SK-N-SH (cell line): Measurements from ENCODE around the gene EFCC1. TPM values are rescaled to one million over a fixed set of nuclear protein-coding genes. Genes with fewer than 3 reads are reported as not detected.

Source experiments
- CTCF ChIA-PET: fragments of 300-600, 350-600 bp; formaldehyde crosslinking; extraction: SDS; loops from one replicate; lab custom pipeline; 2021; lab: Yijun Ruan, JAX
- POLR2A ChIA-PET: fragments of 350-600 bp; sonication (Branson Sonifier 250); formaldehyde crosslinking; extraction: SDS; loops from one replicate; lab custom pipeline; 2020; ENCODE audit warnings: antibody characterized with exemption, inconsistent platforms; lab: Yijun Ruan, JAX
- DNase-seq: peaks from one replicate; pipeline ENCODE4 v3.0.0; 2012
- H2AFZ ChIP-seq: fragments of 200-600 bp; sonication (generic); 2 replicates; pipeline ENCODE4 v1.8.1; 2016; ENCODE audit warnings: antibody characterized with exemption, mild to moderate bottlenecking, low read depth
- H3F3A ChIP-seq: fragments of 200-600 bp; sonication (generic); replicated peaks from 2 replicates; pipeline ENCODE3; 2016; ENCODE audit warnings: antibody characterized with exemption, mild to moderate bottlenecking; ENCODE audit not compliant: insufficient read depth
- H3K27ac ChIP-seq, 2 experiments: fragments of 200-500 bp in 1 of 2; fragments of 200-600 bp in 1 of 2; sonication (Bioruptor generic) in 1 of 2; sonication (generic), shearing (Covaris generic) in 1 of 2; 2 replicates each; pipeline versions ENCODE4 v1.5.1 to v1.6.1; 2014 to 2016; ENCODE audit warnings: low read depth in 2 of 2, inconsistent platforms in 1 of 2, low read length in 1 of 2, mild to moderate bottlenecking in 1 of 2, mixed read lengths in 1 of 2
- H3K27me3 ChIP-seq: fragments of 200-600 bp; sonication (generic), shearing (Covaris generic); 2 replicates; pipeline ENCODE4 v1.6.1; 2016; ENCODE audit warnings: mixed run types; ENCODE audit not compliant: insufficient read depth
- H3K36me3 ChIP-seq, 2 experiments: fragments of 200-500 bp in 1 of 2; fragments of 200-600 bp in 1 of 2; sonication (Bioruptor generic) in 1 of 2; sonication (generic) in 1 of 2; replicated peaks in 1 of 2; 2 replicates each; pipeline versions ENCODE3 to v1.5.1; 2014 to 2016; ENCODE audit warnings: low read length in 1 of 2, mild to moderate bottlenecking in 1 of 2; ENCODE audit not compliant: insufficient read depth in 2 of 2, control insufficient read depth in 1 of 2
- H3K4me1 ChIP-seq, 2 experiments: fragments of 200-500 bp in 1 of 2; fragments of 200-600 bp in 1 of 2; sonication (Bioruptor generic) in 1 of 2; sonication (generic), shearing (Covaris generic) in 1 of 2; 2 replicates each; pipeline versions ENCODE4 v1.5.1 to v1.6.1; 2014 to 2016; ENCODE audit warnings: low read depth in 1 of 2, low read length in 1 of 2, mixed run types in 1 of 2; ENCODE audit not compliant: insufficient read depth in 2 of 2, control insufficient read depth in 1 of 2
- H3K4me2 ChIP-seq: fragments of 200-600 bp; sonication (generic), shearing (Covaris generic); 2 replicates; pipeline ENCODE4 v1.6.1; 2017; ENCODE audit warnings: mixed run types
- H3K4me3 ChIP-seq, 2 experiments: fragments of 200-500 bp in 1 of 2; fragments of 200-600 bp in 1 of 2; sonication (Bioruptor generic) in 1 of 2; sonication (generic), shearing (Covaris generic) in 1 of 2; 2 replicates each; pipeline versions ENCODE4 v1.5.1 to v1.8.1; 2014 to 2016; ENCODE audit warnings: low read depth in 2 of 2, inconsistent platforms in 1 of 2, low read length in 1 of 2, mild to moderate bottlenecking in 1 of 2, mixed read lengths in 1 of 2, moderate library complexity in 1 of 2
- H3K79me2 ChIP-seq: fragments of 200-600 bp; sonication (generic); 2 replicates; pipeline ENCODE4 v1.8.1; 2017; ENCODE audit warnings: mild to moderate bottlenecking; ENCODE audit not compliant: insufficient read depth
- H3K9ac ChIP-seq: fragments of 200-600 bp; sonication (generic); 2 replicates; pipeline ENCODE4 v1.6.1; 2017; ENCODE audit warnings: mixed run types
- H3K9me2 ChIP-seq: fragments of 200-600 bp; sonication (generic); 2 replicates; pipeline ENCODE4 v1.6.1; 2017; ENCODE audit warnings: mixed run types
- H3K9me3 ChIP-seq: fragments of 200-600 bp; sonication (generic); 2 replicates; pipeline ENCODE4 v1.6.1; 2017; ENCODE audit warnings: mixed run types, mild to moderate bottlenecking, moderate library complexity
- H4K20me1 ChIP-seq: fragments of 200-600 bp; sonication (generic); 2 replicates; pipeline ENCODE4 v1.6.1; 2017; ENCODE audit warnings: mild to moderate bottlenecking, mixed run types; ENCODE audit not compliant: insufficient read depth
- GABPA ChIP-seq: IDR thresholded peaks from 2 replicates; pipeline ENCODE4 v1.4.0; 2012; ENCODE audit warnings: low read depth, mild to moderate bottlenecking
- GATA2 ChIP-seq: sonication (generic); formaldehyde crosslinking; IDR thresholded peaks from 2 replicates; pipeline ENCODE4 v1.5.0; 2020; ENCODE audit warnings: mild to moderate bottlenecking, missing genetic modification reagents
- MEF2A ChIP-seq: IDR thresholded peaks from 2 replicates; pipeline ENCODE4 v1.4.0; 2012; ENCODE audit warnings: low read depth, borderline replicate concordance
- POLR2AphosphoS5 ChIP-seq: IDR thresholded peaks from 2 replicates; pipeline ENCODE4 v1.6.1; 2012; ENCODE audit warnings: low read depth, low read length
- RAD21 ChIP-seq: IDR thresholded peaks from 2 replicates; pipeline ENCODE4 v1.6.1; 2012; ENCODE audit warnings: mild to moderate bottlenecking, low read length
- TEAD4 ChIP-seq: IDR thresholded peaks from 2 replicates; pipeline ENCODE4 v1.4.0; 2012; ENCODE audit warnings: mild to moderate bottlenecking, borderline replicate concordance; ENCODE audit not compliant: insufficient read depth
- USF1 ChIP-seq: IDR thresholded peaks from 2 replicates; pipeline ENCODE4 v1.4.0; 2012; ENCODE audit warnings: low read depth, borderline replicate concordance
- WGBS: methylation state at CpG from one replicate; pipeline ENCODE4 v1.1.6; 2017; ENCODE audit warnings: low lambda C conversion rate; 5-methylcytosine and 5-hydroxymethylcytosine counted together
- polyA plus RNA-seq, 3 experiments: library from polyadenylated mRNA; depleted of rRNA; stranded (reverse); fragments of >200 nt; gene quantifications; 2 replicates each; pipeline ENCODE4 v1.2.3, GENCODE V29; 2012
- TF ChIP-seq, protein P1 (sequence below): fragments of 150-350 bp; IDR thresholded peaks from 2 replicates; pipeline ENCODE4 v1.6.1; 2017; ENCODE audit warnings: antibody characterized with exemption, low read length, low read depth, borderline replicate concordance
- TF ChIP-seq, protein P2 (sequence below): IDR thresholded peaks from 2 replicates; pipeline ENCODE4; 2012

The EFCC1 gene
- polyA plus RNA-seq, 1 of the 3 experiments (the other 2 are of a cell fraction): not detected

GRCh38 chr3:129034642-129035041, 33.5 kb downstream of the EFCC1 start:
- no peak overlapping the region for H3K4me2 ChIP-seq
- ChIA-PET POLR2A (no interaction called here), CTCF (interaction anchor here (1.4 to 2.8 kb wide), 3 partner anchors 8 to 65 kb away, joined by 4 to 12 read pairs (median 7); no protein-coding TSS in a partner anchor)
- H3K9ac ChIP-seq: no peak overlapping the region
- WGBS: 80% methylated on average over 6 of the region's 6 CpGs
- H2AFZ ChIP-seq: no peak overlapping the region
- H3K9me3 ChIP-seq: no peaks in the 10 kb centered on the region
- no peaks in the 10 kb centered on the region for H3K9me2 ChIP-seq
- TF ChIP-seq, protein P1, sequence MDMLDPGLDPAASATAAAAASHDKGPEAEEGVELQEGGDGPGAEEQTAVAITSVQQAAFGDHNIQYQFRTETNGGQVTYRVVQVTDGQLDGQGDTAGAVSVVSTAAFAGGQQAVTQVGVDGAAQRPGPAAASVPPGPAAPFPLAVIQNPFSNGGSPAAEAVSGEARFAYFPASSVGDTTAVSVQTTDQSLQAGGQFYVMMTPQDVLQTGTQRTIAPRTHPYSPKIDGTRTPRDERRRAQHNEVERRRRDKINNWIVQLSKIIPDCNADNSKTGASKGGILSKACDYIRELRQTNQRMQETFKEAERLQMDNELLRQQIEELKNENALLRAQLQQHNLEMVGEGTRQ: no peak; the same call in 1 of the 2 replicates
- TF ChIP-seq USF1: peak; percentile 78
- no peak overlapping the region for H3K4me3 ChIP-seq
- H3K27me3 ChIP-seq: no peaks in the 10 kb centered on the region
- H3K79me2 ChIP-seq: no peaks in the 10 kb centered on the region
- no peak overlapping the region for H3K27ac ChIP-seq
- no peaks in the 10 kb centered on the region for H3F3A ChIP-seq
- no peaks in the 10 kb centered on the region for H3K36me3 ChIP-seq
- peaks cover 0 to 12% of the 10 kb centered on the region in 2 experiments; a peak in 1 of 4 replicates for H3K4me1 ChIP-seq
- no peaks in the 10 kb centered on the region for H4K20me1 ChIP-seq
- DNase-seq: peak; percentile 62

- Histone ChIP-seq H3K4me1 (peaks cover 0 to 15% of the 10 kb centered on the region in 2 experiments; a peak in 1 of 4 replicates), H4K20me1 (no peaks in the 10 kb centered on the region), H3K36me3 (no peaks in the 10 kb centered on the region), H3K9ac (no peak overlapping the region), H3K4me2 (no peak overlapping the region), H3K9me2 (no peaks in the 10 kb centered on the region), H3K27me3 (no peaks in the 10 kb centered on the region), H3K27ac (no peak overlapping the region), H3K9me3 (no peaks in the 10 kb centered on the region), H2AFZ (0 out of 2 replicates have a peak overlapping the region, but pooled peaks have one; percentile 29), H3F3A (no peaks in the 10 kb centered on the region), H3K4me3 (no peak overlapping the region), H3K79me2 (no peaks in the 10 kb centered on the region)
- TF ChIP-seq, protein P2, sequence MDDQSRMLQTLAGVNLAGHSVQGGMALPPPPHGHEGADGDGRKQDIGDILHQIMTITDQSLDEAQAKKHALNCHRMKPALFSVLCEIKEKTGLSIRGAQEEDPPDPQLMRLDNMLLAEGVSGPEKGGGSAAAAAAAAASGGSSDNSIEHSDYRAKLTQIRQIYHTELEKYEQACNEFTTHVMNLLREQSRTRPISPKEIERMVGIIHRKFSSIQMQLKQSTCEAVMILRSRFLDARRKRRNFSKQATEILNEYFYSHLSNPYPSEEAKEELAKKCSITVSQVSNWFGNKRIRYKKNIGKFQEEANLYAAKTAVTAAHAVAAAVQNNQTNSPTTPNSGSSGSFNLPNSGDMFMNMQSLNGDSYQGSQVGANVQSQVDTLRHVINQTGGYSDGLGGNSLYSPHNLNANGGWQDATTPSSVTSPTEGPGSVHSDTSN: no peak
- no peak for TF ChIP-seq RAD21
- TF ChIP-seq, protein P1: no peak
- TF ChIP-seq TEAD4: no peak
- TF ChIP-seq GATA2 (CRISPR knock-in tag): no peak
- no peak for TF ChIP-seq GABPA
- TF ChIP-seq POLR2AphosphoS5: no peak
- no peak for TF ChIP-seq MEF2A
- ChIA-PET CTCF (interaction anchor here (1.2 to 2.8 kb wide), 2 partner anchors 9 to 65 kb away, joined by 5 to 12 read pairs; no protein-coding TSS in a partner anchor), POLR2A (no interaction called here)
- peak; percentile 8 for DNase-seq
- 75% methylated on average over 11 of the region's 11 CpGs for WGBS
Measured at GRCh38 chr3:129035360-129036221, 34.5 kb downstream of the EFCC1 start.
